Myocyte (in vitro differentiated cells): ENCODE measurements around the gene RPS15. TPM values are rescaled to one million over a fixed set of nuclear protein-coding genes. Genes with fewer than 3 reads are reported as not detected.
"Not testable (repeated sequence)": the region's sequence is repeated elsewhere in the genome, so short reads cannot be mapped to it uniquely, and the experiment has no call there.

ENCODE experiments used
- DNase-seq: peaks from one replicate; pipeline ENCODE4 v3.0.0-alpha.2; 2012; ENCODE audit warnings: low read depth
- total RNA-seq: library from RNA; depleted of rRNA; stranded (reverse); fragments of >200 nt; gene quantifications from 2 replicates; pipeline ENCODE4 v1.2.3, GENCODE V29; 2014

The RPS15 gene
- total RNA-seq, 1 donor from 2014 or later = 1,600 TPM

- DNase-seq = no peak
These were observed 19.1 kb upstream of the RPS15 start for GRCh38 chr19:1418951-1419738.

DNA sequence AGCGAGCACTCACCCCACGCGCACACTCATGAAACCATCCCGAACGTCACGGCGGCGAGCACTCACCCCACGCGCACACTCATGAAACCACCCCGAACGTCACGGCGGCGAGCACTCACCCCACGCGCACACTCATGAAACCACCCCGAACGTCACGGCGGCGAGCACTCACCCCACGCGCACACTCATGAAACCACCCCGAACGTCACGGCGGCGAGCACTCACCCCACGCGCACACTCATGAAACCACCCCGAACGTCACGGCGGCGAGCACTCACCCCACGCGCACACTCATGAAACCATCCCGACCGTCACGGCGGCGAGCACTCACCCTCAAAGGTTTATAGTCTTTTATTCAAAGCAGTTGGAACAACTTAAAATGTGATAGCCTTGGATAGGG, 18.1 kb upstream of the RPS15 start:
- DNase-seq = not testable (repeated sequence)

GRCh38 chr19:1420590-1420989, 17.6 kb upstream of the RPS15 start:
- no peak for DNase-seq

GRCh38 chr19:1421218-1421957, 16.8 kb upstream of the RPS15 start:
- no peak for DNase-seq

DNA sequence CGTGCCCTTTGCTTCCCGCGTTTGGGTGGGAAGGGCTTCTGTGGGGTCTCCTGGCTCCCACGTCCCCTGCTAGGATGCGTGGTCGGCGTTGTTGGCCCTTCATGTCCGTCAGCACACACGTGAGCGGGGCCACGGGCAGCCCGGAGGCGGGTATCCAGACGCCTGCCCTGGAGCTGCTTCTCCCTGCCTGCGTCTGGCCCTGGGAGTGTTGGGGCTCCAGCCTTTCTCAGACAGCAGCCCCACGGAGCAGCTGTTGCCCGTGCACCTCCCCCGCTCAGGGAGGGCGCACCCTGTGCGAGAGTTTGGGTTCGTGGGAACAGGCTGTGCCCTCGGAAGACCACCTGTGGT, 16.3 kb upstream of the RPS15 start:
- DNase-seq = peak; percentile 45

- DNase-seq = no peak
These were observed 15.8 kb upstream of the RPS15 start for GRCh38 chr19:1422360-1422759.

- no peak for DNase-seq
These were observed 15.3 kb upstream of the RPS15 start for GRCh38 chr19:1422943-1423342.

DNA sequence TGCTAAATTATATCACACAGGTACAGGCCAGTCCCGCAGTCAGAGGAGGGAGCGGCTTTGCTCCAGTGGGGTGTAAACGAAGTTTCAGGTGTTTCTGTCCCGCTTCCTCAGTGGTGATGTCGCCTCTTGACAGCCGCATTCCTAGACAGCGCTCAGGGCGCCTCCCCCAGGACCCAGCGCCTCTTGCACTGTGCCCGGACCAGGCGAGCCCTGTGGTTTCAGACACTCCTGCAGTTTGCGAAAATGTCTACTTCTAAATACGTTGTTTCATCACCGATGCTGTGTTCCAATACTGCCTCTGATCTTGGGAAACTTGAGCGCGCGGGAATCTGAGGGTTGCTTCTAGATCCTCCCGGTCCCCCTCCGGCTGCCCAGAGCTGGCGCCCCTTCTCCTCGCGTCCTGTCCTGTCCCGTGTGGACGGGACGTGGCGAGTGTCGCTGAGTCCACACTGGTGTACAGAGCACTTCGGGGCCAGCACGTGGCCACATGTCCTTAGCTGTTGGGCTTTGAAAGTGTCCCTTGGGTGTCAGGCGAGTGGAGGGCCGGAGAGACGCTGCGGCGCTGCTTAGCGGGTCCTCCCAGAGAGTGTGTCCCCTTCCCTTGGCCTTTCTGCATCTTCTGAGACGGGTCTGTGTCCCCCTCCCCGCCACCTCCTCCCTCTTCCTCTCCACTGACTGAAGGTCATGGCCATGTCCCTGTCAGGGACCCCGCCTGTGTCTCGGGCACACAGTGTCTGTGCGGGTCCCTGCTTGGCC, 14.6 kb upstream of the RPS15 start:
- DNase-seq = no peak

DNA sequence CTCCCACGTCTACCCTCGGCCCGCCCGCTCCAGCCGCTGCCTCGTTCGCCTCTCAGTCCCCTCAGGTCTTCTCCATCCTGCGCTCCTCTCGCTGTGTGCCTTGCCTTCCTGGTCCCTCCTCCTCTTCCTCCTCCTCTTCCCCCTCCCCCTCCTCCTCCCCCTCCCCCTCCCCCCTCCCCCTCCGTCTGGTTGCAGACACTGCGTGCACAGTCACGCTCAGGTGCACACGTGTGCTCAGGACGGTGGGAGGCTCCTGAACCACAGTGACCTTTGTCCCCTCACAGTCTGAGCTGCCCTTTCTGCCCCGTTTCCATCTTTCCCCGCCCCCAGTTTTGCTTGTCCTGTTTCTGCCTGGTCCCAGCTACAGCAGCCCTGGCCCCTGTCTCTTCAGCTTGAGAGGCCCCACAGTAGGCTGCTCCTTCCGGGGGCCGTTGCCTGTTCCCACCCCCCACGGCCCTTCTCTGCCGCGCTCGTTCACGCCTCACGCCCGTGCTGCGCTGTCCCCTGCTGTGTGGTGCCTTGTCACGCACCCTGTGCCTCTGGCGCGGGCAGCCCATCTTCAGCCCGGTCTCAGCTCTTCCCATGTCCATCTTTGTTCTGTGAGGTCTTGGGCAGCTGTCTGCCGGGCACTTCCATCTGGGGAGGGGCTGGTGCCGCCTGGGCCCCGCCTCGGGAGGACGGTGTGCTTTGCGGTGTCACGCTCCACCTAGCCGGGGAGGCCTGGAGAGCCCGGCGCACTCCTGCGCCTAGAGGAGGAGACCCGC, 13.8 kb upstream of the RPS15 start:
- no peak for DNase-seq

- no peak for DNase-seq
These were observed 12.9 kb upstream of the RPS15 start for GRCh38 chr19:1425102-1425837.

- DNase-seq = no peak
These were observed 12.3 kb upstream of the RPS15 start for GRCh38 chr19:1425902-1426301.

DNA sequence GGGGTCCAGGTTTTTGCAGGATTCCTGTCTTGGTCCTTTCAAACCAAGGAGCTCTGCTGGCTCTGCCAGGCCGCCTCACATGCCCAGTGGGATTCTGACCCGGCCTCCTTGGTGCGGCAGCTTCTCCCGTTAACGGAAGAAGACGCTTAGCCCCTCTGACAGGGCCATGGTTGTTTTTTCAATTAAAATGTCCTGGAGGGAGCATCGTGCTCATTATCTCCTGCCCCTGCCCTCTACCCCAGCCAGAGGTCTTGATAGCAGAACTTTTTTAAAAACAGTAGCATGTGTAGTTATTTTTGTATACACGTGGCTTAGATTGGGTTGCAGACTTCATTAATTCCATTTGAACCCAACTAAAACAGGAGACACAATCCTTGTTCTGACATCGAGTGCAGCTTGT, 11.5 kb upstream of the RPS15 start:
- DNase-seq = no peak

GRCh38 chr19:1427221-1427920, 10.8 kb upstream of the RPS15 start:
- no peak for DNase-seq

- no peak for DNase-seq
These were observed 9.3 kb upstream of the RPS15 start for GRCh38 chr19:1428738-1429391.

- DNase-seq = no peak
These were observed 8.4 kb upstream of the RPS15 start for GRCh38 chr19:1429750-1430149.

GRCh38 chr19:1430246-1430645, 8.0 kb upstream of the RPS15 start:
- DNase-seq = no peak

- no peak for DNase-seq
These were observed 6.3 kb upstream of the RPS15 start for GRCh38 chr19:1431759-1432506.

DNA sequence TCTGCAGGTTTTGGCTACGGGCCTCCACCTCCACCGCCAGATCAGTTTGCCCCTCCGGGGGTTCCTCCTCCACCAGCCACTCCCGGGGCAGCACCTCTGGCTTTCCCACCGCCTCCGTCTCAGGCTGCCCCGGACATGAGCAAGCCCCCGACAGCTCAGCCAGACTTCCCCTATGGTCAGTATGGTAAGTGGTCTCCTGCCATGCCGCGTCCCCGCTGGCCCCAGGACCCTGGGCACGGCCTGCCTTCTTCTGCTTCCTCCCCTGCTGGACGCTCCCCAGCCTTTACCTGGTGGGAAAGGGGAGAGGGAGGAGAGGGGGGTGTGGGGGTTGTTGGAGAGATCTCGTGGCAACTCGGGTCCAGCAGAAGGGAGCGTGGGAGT, 5.7 kb upstream of the RPS15 start:
- no peak for DNase-seq
